ENCODE results near the gene ZC3H13.

DNA sequence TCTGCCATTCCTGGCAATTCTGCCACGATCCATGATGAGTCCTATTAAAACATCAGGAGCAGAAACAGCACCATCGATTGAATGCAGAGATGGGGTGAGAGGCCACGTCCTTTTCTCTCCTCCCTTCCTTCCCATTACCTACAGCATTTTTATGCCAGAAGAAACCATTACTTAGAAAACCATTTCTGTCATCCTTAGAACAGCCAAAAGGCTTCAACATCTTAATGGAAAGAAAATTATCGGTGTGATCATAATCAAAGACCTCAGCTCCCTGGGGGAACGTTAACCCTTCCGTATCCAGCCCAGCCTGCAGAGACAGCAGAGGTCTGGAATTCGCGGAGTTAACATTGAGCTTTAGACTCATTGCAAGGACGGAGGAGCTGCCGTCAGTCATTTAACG, 145.0 kb downstream of the ZC3H13 start:
- no peak for TF ChIP-seq TAF1 (IDR thresholded peaks at IDR 0.05; ENCODE audit: borderline replicate concordance, low read depth, low read length)
- TF ChIP-seq POLR2A (IDR thresholded peaks at IDR 0.05; ENCODE audit: low read depth, low read length): no peak
- TF ChIP-seq POLR2AphosphoS5 (IDR thresholded peaks at IDR 0.05; ENCODE audit: low read depth, low read length): no peak

All from GM12892 (cell line).